Measurements from ENCODE around the gene TBX20. TPM values are rescaled to one million over a fixed set of nuclear protein-coding genes. Genes with fewer than 3 reads are reported as not detected.

TBX20 gene
- total and polyA plus RNA-seq, 4 donors, result 0.21 to 0.89 (median 0.59) TPM

DNA sequence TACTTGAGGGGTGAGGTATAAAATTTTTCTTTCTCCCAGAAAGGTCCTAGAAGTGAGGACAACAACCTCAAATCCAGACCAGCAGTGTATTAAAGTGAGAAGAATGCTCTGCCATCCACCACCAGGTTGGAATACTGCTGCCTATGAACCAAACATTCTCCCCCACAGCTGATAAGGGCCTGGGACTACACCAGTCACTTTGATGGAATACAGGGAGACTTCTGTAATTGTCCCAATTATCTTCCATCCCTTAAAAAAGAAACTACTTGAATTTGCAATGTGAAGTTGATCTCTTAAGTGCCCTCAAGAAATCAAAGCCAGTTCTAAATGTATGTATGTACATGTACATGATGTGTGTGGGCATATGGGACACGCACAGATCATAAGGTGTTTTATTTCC is 3.0 kb downstream of the TBX20 start (continued):
- TF ChIP-seq HNF4G (IDR thresholded peaks at IDR 0.05) (no peak), YY1 (IDR thresholded peaks at IDR 0.05) (no peak), RAD21 (IDR thresholded peaks at IDR 0.05) (no peak), GABPA (IDR thresholded peaks at IDR 0.05 in 1 of 2, conservative IDR thresholded peaks at IDR 0.05 in 1 of 2) (no peak), SP1 (IDR thresholded peaks at IDR 0.05) (no peak), FOXA1 (IDR thresholded peaks at IDR 0.05) (no peak), RXRA (IDR thresholded peaks at IDR 0.05) (no peak)
- TF ChIP-seq, protein P1, sequence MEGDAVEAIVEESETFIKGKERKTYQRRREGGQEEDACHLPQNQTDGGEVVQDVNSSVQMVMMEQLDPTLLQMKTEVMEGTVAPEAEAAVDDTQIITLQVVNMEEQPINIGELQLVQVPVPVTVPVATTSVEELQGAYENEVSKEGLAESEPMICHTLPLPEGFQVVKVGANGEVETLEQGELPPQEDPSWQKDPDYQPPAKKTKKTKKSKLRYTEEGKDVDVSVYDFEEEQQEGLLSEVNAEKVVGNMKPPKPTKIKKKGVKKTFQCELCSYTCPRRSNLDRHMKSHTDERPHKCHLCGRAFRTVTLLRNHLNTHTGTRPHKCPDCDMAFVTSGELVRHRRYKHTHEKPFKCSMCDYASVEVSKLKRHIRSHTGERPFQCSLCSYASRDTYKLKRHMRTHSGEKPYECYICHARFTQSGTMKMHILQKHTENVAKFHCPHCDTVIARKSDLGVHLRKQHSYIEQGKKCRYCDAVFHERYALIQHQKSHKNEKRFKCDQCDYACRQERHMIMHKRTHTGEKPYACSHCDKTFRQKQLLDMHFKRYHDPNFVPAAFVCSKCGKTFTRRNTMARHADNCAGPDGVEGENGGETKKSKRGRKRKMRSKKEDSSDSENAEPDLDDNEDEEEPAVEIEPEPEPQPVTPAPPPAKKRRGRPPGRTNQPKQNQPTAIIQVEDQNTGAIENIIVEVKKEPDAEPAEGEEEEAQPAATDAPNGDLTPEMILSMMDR (IDR thresholded peaks at IDR 0.05; ENCODE audit: low read depth, low read length, missing input control), result no peak
- TF ChIP-seq, protein P2, sequence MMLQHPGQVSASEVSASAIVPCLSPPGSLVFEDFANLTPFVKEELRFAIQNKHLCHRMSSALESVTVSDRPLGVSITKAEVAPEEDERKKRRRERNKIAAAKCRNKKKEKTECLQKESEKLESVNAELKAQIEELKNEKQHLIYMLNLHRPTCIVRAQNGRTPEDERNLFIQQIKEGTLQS (IDR thresholded peaks at IDR 0.05), result no peak

DNA sequence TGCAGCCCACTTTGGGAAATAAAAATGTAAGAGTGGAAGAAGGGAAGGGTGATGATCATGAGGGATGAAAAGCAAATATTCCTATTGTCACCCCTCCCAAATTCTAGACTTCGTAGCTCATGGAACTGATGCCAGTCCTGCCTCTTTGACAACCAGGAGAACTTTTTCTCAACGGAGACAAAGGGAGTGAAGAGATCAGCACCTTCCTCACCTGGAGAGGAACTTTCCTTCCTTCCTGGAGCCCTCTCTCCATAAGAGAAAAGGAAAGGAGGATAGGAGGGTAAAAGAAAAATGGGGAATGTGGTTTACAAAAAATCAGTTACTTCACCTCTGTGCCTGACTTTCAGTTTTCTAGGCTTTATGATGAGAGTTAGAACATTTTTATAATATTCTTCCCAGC is 3.4 kb downstream of the TBX20 start:
- Histone ChIP-seq H3K9ac (ENCODE audit: low read depth in 1 of 2, low read length in 2 of 2) (no peak overlapping the region), H3K27me3 (ENCODE audit: control insufficient read depth in 4 of 4, insufficient read depth in 4 of 4, low read length in 3 of 4) (peaks cover 5 to 27% (median 18%) of the 10 kb centered on the region in 4 donors), H3K4me3 (ENCODE audit: low read depth in 1 of 3, low read length in 3 of 3) (no peak overlapping the region), H3K36me3 (ENCODE audit: control insufficient read depth in 4 of 4, insufficient read depth in 3 of 4, low read depth in 1 of 4, low read length in 3 of 4) (no peaks in the 10 kb centered on the region), H3K9me3 (ENCODE audit: control insufficient read depth in 4 of 4, low read length in 3 of 4) (peaks cover 0 to 9% (median under 1%) of the 10 kb centered on the region in 4 donors), H3K27ac (ENCODE audit: low read depth in 1 of 2, low read length in 2 of 2) (no peak overlapping the region), H3K4me1 (ENCODE audit: control insufficient read depth in 4 of 4, insufficient read depth in 4 of 4, low read length in 3 of 4) (peaks cover 3 to 13% (median 10%) of the 10 kb centered on the region in 4 donors)
- no peak for TF ChIP-seq GABPA (IDR thresholded peaks at IDR 0.05 in 1 of 2, conservative IDR thresholded peaks at IDR 0.05 in 1 of 2)
- TF ChIP-seq HNF4A (conservative IDR thresholded peaks at IDR 0.05), result no peak
- TF ChIP-seq, protein P3, sequence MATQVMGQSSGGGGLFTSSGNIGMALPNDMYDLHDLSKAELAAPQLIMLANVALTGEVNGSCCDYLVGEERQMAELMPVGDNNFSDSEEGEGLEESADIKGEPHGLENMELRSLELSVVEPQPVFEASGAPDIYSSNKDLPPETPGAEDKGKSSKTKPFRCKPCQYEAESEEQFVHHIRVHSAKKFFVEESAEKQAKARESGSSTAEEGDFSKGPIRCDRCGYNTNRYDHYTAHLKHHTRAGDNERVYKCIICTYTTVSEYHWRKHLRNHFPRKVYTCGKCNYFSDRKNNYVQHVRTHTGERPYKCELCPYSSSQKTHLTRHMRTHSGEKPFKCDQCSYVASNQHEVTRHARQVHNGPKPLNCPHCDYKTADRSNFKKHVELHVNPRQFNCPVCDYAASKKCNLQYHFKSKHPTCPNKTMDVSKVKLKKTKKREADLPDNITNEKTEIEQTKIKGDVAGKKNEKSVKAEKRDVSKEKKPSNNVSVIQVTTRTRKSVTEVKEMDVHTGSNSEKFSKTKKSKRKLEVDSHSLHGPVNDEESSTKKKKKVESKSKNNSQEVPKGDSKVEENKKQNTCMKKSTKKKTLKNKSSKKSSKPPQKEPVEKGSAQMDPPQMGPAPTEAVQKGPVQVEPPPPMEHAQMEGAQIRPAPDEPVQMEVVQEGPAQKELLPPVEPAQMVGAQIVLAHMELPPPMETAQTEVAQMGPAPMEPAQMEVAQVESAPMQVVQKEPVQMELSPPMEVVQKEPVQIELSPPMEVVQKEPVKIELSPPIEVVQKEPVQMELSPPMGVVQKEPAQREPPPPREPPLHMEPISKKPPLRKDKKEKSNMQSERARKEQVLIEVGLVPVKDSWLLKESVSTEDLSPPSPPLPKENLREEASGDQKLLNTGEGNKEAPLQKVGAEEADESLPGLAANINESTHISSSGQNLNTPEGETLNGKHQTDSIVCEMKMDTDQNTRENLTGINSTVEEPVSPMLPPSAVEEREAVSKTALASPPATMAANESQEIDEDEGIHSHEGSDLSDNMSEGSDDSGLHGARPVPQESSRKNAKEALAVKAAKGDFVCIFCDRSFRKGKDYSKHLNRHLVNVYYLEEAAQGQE (IDR thresholded peaks at IDR 0.05), result no peak
- DNase-seq (ENCODE audit: low spot score), result no peak
- WGBS, result 16% methylated on average over 2 of the region's 2 CpGs

DNA sequence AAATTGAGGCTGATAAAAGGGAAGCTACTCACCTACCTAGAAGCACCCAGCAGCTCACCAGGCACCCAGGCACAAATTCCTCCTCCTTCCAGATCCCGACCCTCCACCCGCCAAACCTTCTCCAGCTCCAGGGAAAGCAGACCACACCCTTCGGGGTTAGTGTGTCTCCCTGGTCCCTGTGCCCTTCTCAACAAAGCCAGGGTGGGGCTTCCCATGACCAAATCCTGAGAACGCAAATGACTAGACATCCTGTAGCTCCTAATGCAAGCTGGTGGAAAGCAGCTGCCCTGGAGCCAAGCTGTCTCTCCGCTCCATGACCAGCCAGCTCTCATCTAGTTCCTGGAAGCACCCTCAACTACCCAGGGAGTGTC is 4.4 kb downstream of the TBX20 start:
- Histone ChIP-seq H3K4me3 (ENCODE audit: low read depth in 1 of 3, low read length in 3 of 3) (no peak overlapping the region), H3K36me3 (ENCODE audit: control insufficient read depth in 4 of 4, insufficient read depth in 3 of 4, low read depth in 1 of 4, low read length in 3 of 4) (no peaks in the 10 kb centered on the region), H3K27me3 (ENCODE audit: control insufficient read depth in 4 of 4, insufficient read depth in 4 of 4, low read length in 3 of 4) (peaks cover 0 to 22% (median 14%) of the 10 kb centered on the region in 4 donors), H3K27ac (ENCODE audit: low read depth in 1 of 2, low read length in 2 of 2) (no peak overlapping the region), H3K9ac (ENCODE audit: low read depth in 1 of 2, low read length in 2 of 2) (no peak overlapping the region), H3K4me1 (ENCODE audit: control insufficient read depth in 4 of 4, insufficient read depth in 4 of 4, low read length in 3 of 4) (peaks cover 3 to 12% (median 10%) of the 10 kb centered on the region in 4 donors), H3K9me3 (ENCODE audit: control insufficient read depth in 4 of 4, low read length in 3 of 4) (peaks cover 0 to 3% (median 0%) of the 10 kb centered on the region in 4 donors)
- DNase-seq (ENCODE audit: low spot score), result no peak
- WGBS, result 26% methylated on average over 5 of the region's 5 CpGs
- TF ChIP-seq, protein P4, sequence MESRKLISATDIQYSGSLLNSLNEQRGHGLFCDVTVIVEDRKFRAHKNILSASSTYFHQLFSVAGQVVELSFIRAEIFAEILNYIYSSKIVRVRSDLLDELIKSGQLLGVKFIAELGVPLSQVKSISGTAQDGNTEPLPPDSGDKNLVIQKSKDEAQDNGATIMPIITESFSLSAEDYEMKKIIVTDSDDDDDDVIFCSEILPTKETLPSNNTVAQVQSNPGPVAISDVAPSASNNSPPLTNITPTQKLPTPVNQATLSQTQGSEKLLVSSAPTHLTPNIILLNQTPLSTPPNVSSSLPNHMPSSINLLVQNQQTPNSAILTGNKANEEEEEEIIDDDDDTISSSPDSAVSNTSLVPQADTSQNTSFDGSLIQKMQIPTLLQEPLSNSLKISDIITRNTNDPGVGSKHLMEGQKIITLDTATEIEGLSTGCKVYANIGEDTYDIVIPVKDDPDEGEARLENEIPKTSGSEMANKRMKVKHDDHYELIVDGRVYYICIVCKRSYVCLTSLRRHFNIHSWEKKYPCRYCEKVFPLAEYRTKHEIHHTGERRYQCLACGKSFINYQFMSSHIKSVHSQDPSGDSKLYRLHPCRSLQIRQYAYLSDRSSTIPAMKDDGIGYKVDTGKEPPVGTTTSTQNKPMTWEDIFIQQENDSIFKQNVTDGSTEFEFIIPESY (IDR thresholded peaks at IDR 0.05), result no peak
- TF ChIP-seq, protein P5, sequence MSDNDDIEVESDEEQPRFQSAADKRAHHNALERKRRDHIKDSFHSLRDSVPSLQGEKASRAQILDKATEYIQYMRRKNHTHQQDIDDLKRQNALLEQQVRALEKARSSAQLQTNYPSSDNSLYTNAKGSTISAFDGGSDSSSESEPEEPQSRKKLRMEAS (IDR thresholded peaks at IDR 0.05), result no peak
- TF ChIP-seq JUND (IDR thresholded peaks at IDR 0.05) (no peak), TAF1 (conservative IDR thresholded peaks at IDR 0.05) (no peak), HNF4G (IDR thresholded peaks at IDR 0.05) (no peak)
- TF ChIP-seq, protein P3 (IDR thresholded peaks at IDR 0.05), result no peak
- TF ChIP-seq, protein P1 (IDR thresholded peaks at IDR 0.05; ENCODE audit: low read depth, low read length, missing input control), result no peak

Measured in liver (tissue), 9 donors.